Measurements from ENCODE around the gene TBC1D30.
"Not testable (repeated sequence)": the region's sequence is repeated elsewhere in the genome, so short reads cannot be mapped to it uniquely, and the experiment has no call there.

Gene TBC1D30

DNA sequence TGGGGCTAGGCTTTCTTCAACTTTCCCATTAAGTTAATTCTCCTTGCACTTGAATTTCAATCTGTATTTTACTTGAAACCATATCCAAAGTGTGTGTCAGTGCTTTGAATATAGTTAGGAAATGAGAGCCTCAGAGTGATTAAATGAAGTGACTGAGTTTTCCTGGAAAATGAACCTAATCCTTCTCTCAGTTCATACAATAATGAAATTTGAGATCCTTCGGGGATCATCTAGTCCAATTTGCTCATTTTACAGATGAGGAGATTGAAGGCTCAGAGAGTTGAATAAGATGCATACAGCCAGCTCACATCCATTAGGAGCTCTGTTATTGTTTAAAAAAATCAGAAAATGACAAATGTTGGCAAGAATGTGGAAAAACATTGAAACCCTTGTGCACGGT, 18.3 kb upstream of the TBC1D30 start:
- no peak for DNase-seq (ENCODE audit: low spot score)

- DNase-seq (ENCODE audit: low spot score), result no peak
Observed at GRCh38 chr12:64806593-64807460, 17.6 kb upstream of the TBC1D30 start.

DNA sequence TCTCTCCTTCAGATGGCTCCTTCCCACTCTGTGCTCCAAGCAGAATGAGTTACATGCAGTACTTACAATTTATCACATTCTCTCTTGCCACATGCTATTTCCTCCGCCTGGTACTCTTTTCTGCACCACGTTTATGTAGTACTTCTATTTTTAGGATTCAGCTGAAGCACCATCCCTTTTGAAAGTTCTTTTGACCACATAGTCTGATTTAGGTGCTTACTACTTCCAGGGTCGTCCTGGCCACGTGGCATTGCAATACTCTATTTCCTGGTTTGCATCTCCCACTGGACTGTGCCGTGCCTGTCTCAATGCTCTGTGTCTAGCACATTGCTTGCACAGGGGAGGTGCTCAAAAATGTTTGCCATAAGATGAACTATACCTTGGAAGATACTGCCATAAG, 16.3 kb upstream of the TBC1D30 start:
- no peak for DNase-seq (ENCODE audit: low spot score)

GRCh38 chr12:64810831-64811230, 13.6 kb upstream of the TBC1D30 start:
- DNase-seq (ENCODE audit: low spot score), result no peak

DNA sequence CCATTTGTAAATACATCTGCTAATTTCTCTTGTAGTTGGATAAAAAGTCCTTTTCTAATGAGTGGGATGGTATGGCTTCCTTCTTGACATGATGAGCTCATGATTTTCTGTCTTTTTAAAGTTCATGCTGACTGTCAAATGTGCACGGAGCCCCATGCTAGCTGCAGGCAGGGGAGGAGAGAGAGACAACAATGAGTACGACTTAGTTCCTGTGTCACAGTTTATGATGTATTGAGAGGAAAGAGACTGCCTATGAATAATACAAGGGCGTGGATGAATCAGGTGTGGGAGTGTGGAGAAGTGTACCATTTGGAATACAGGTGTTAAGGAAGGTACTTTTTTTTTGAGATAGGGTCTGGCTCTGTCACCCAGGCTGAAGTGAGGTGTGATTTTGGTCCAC, 10.7 kb upstream of the TBC1D30 start:
- DNase-seq (ENCODE audit: low spot score), result no peak

GRCh38 chr12:64814432-64814831, 10.0 kb upstream of the TBC1D30 start:
- DNase-seq (ENCODE audit: low spot score), result no peak

DNA sequence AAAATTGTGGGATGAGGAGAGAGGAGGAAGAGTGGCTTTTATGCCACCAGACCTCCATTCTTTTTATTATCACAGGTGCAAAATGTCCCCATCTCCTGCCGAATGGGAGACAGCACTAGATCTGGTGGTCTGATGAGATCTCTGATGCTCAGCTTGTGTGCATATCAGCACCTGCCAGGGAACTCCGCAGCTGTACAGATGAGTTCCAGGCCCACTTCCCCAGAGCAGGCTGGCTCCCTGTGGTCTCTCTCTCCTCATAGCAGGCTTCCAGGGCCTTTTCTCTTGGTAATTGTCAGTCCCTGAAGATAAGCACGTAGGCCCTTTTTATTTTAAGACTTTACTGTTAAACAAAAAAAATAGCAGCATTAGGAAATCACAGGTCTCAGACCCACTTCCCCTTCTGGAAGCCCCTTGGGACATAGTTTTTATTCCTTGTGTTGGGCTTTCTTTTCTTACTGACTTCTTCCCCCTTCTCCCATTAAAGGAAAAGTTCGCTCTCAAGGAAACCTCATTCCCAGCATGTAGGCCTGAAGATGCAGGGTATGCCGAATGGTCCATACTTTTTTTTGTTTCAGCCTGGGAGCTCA, 4.5 kb upstream of the TBC1D30 start:
- DNase-seq (ENCODE audit: low spot score), result no peak

DNA sequence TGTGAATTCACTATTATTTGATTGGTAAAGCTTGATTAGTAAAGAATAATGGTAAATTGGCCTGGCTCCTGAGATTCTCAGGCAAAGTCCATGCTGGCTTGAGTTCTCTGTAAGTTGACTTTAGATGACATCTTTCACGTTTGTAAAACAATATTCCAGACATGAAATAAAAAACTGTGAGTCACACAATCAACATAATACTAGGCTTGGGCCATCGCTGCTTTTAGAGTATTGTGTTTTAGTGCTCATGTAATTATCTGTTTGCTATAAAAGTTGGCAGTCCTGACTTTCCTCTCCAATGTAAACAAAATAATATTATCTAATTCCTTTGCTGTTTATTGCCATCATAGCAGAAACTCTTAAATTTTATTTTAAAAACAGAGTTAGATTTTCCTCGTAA, 3.9 kb upstream of the TBC1D30 start:
- DNase-seq (ENCODE audit: low spot score), result no peak

DNA sequence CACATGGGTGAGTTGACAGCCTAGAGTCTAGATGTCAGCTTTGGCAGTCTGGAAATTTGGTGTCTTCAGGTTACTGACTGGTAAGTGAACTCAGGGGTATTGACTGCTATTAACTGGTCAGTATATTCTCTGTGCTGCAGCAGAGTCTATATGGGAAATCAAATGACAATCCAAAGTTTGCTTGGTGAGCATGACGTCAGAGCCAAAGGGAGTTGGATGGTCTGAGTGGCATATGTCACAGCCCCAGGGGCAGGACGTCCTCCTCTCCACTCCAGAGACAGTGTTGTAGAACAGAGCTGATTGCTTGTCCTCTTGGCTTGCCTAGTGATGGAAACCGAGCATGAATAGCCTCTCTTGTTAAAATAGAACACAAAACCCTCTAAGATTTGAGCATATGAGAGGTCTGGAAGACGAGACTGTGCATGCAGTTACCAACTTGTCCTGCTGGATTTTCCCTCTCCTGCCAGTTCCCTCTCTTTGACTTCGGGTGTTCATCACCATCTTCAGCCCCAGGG, 3.3 kb upstream of the TBC1D30 start:
- DNase-seq (ENCODE audit: low spot score), result peak; percentile 41

GRCh38 chr12:64824130-64824499, 332 bp upstream of the TBC1D30 start:
- DNase-seq (ENCODE audit: low spot score), result no peak

GRCh38 chr12:64825143-64826021, 935 bp downstream of the TBC1D30 start:
- DNase-seq (ENCODE audit: low spot score), result no peak

GRCh38 chr12:64826234-64826633, 1.8 kb downstream of the TBC1D30 start:
- peak; percentile 28 for DNase-seq (ENCODE audit: low spot score)

DNA sequence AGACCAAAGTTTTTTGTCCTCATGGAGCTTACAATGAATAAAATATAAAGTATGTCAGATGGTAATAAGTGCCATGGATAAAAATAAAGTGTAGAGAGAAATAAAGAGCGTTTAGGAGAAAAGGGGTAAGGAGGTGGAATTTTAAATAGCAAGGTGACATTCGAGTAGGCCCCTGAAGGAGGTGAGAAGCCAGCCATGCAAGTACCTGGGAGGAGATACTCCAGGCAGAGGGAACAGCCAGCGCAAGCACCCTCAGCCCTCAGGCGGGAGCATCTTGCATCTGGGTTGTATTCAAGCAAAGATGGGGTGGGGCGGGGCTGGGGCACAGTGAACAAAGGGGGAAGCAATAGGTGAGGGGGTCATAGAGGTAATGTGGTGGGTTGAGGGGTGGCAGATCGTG, 4.3 kb downstream of the TBC1D30 start:
- DNase-seq (ENCODE audit: low spot score), result no peak

DNA sequence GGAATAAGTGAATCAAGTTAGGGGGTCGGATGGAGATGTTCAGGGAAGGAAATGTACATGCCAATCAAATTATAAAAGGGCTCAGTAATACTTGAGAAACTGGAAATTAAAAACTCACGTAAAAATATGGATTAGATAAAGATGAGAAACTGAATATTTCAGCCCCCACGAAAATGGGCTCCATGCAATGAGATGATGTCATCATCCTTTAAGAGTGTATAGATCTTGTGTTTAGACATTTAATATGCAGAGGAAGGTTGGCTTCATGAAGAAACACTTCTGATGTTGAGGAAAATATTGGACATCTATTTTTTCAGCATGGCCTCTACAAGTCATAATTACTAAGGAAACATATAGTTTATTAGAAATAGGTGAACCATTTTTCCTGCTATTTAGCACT, 9.5 kb downstream of the TBC1D30 start:
- DNase-seq (ENCODE audit: low spot score), result no peak

DNA sequence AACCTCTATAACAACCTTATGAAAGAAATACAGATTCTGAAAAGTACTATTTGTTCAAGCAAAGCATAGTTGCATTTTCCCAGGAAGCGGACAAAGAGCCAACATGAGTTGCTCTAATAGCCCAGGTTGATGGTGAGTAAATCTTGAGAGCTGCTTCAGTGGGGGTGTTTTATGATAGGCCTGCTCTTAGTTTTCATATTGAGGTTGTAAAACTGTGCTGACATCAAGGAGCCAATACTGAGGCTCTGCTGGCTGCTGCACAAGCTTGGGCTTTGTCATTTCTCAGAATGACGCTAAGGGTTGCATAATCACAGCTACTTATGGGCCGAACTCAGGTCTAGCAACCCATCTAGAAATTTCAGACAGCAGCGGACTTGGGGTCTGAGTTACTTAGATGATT, 11.5 kb downstream of the TBC1D30 start:
- no peak for DNase-seq (ENCODE audit: low spot score)

GRCh38 chr12:64836856-64837255, 12.4 kb downstream of the TBC1D30 start:
- no peak for DNase-seq (ENCODE audit: low spot score)

- DNase-seq (ENCODE audit: low spot score), result no peak
Observed at GRCh38 chr12:64837427-64837826, 13.0 kb downstream of the TBC1D30 start.

GRCh38 chr12:64840119-64840518, 15.7 kb downstream of the TBC1D30 start:
- DNase-seq (ENCODE audit: low spot score), result no peak

- DNase-seq (ENCODE audit: low spot score), result no peak
Observed at GRCh38 chr12:64840949-64841717, 16.7 kb downstream of the TBC1D30 start.

DNA sequence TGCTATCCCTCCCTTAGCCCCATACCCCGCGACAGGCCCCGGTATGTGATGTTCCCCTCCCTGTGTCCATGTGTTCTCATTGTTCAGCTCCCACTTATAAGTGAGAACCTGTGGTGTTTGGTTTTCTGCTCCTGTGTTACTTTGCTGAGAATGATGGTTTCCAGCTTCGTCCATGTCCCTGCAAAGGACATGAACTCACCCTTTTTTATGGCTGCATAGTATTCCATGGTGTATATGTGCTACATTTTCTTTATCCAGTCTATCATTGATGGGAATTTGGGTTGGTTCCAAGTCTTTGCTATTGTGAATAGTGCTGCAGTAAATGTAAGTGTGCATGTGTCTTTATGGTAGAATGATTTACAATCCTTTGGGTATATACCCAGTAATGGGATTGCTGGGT, 24.0 kb downstream of the TBC1D30 start:
- DNase-seq (ENCODE audit: low spot score), result not testable (repeated sequence)

GRCh38 chr12:64858882-64859605, 34.6 kb downstream of the TBC1D30 start:
- no peak for DNase-seq (ENCODE audit: low spot score)

All from COLO829 (cell line).